Calu3 (cell line): ENCODE measurements around the gene NKX6-1. TPM values are rescaled to one million over a fixed set of nuclear protein-coding genes. Genes with fewer than 3 reads are reported as not detected.

Source experiments
- BruUV-seq: library from RNA; stranded (reverse); fragments of 400-500 nt; replicated peaks from 2 replicates; lab custom pipeline; 2021; lab: Mats Ljungman, UMichigan
- CTCF ChIA-PET: fragments of 300-600 bp; sonication (Branson Sonifier 250); formaldehyde crosslinking; loops from one replicate; lab custom pipeline; 2022; ENCODE audit warnings: antibody characterized with exemption; lab: Charles Lee
- DNase-seq: peaks from one replicate; pipeline ENCODE4 v3.0.0; 2022
- H3K27ac Mint-ChIP-seq: one replicate; pipeline ENCODE4 v1.8.0; 2022; ENCODE audit warnings: mixed read lengths; ENCODE audit not compliant: unreplicated experiment
- H3K27me3 Mint-ChIP-seq: one replicate; pipeline ENCODE4 v1.8.0; 2022; ENCODE audit warnings: mixed read lengths; ENCODE audit not compliant: unreplicated experiment
- H3K36me3 Mint-ChIP-seq: one replicate; pipeline ENCODE4 v1.8.0; 2022; ENCODE audit warnings: mild to moderate bottlenecking, moderate library complexity, mixed read lengths; ENCODE audit not compliant: insufficient read depth, unreplicated experiment
- H3K4me1 Mint-ChIP-seq: one replicate; pipeline ENCODE4 v1.8.0; 2022; ENCODE audit warnings: mild to moderate bottlenecking, low read depth, mixed read lengths; ENCODE audit not compliant: unreplicated experiment
- H3K4me3 Mint-ChIP-seq: one replicate; pipeline ENCODE4 v1.8.0; 2022; ENCODE audit warnings: mild to moderate bottlenecking, low read depth, moderate library complexity, mixed read lengths; ENCODE audit not compliant: unreplicated experiment
- H3K9me3 Mint-ChIP-seq: one replicate; pipeline ENCODE4 v1.8.0; 2022; ENCODE audit warnings: low read depth, mixed read lengths; ENCODE audit not compliant: unreplicated experiment
- intact Hi-C: fragments of 100-400 bp; cut with micrococcal nuclease; formaldehyde crosslinking; loops from one replicate; pipeline ENCODE4 v1.10.0; 2022; ENCODE audit not compliant: unreplicated experiment
- total RNA-seq: library from RNA; stranded (reverse); gene quantifications from 2 replicates; pipeline ENCODE4 v1.2.3, GENCODE V29; 2022
- TF ChIP-seq, protein P1 (sequence below): fragments of 200-600 bp; IDR thresholded peaks from one replicate; pipeline ENCODE4 v1.8.0; 2022; ENCODE audit warnings: antibody characterized with exemption; ENCODE audit not compliant: unreplicated experiment

NKX6-1 gene
- total RNA-seq, 1 experiment from 2014 or later: 1.8 TPM

- Mint-ChIP-seq H3K36me3 (no peaks in the 10 kb centered on the region), H3K9me3 (no peaks in the 10 kb centered on the region), H3K4me1 (no peaks in the 10 kb centered on the region), H3K4me3 (no peak overlapping the region), H3K27ac (no peak overlapping the region), H3K27me3 (no peaks in the 10 kb centered on the region)
- CTCF ChIA-PET: no interaction called here
- intact Hi-C loops: no loop called here
- DNase-seq: no peak
- TF ChIP-seq, protein P1, sequence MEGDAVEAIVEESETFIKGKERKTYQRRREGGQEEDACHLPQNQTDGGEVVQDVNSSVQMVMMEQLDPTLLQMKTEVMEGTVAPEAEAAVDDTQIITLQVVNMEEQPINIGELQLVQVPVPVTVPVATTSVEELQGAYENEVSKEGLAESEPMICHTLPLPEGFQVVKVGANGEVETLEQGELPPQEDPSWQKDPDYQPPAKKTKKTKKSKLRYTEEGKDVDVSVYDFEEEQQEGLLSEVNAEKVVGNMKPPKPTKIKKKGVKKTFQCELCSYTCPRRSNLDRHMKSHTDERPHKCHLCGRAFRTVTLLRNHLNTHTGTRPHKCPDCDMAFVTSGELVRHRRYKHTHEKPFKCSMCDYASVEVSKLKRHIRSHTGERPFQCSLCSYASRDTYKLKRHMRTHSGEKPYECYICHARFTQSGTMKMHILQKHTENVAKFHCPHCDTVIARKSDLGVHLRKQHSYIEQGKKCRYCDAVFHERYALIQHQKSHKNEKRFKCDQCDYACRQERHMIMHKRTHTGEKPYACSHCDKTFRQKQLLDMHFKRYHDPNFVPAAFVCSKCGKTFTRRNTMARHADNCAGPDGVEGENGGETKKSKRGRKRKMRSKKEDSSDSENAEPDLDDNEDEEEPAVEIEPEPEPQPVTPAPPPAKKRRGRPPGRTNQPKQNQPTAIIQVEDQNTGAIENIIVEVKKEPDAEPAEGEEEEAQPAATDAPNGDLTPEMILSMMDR: no peak
- no TSS peak for BruUV-seq
These were observed 16.2 kb downstream of the NKX6-1 start for GRCh38 chr4:84482564-84483563.

DNA sequence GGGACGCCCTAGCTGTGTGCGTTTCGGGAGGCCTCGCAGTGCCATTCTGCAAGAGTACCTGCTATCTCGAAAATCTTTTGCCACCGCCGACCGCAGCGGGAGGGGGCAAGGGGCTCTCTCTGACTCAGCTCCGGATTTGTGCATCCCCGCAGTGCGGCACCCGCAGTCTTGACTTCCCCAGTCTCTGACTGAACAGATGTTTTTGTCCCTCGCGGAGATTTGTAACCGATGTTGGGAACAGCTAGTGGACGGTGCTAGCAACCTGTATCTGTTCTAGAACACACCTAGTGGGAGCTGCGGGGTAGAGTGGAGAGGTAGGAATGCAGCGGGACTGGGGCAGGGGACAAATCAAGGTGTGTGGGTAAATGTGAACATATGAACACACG, 17.2 kb downstream of the NKX6-1 start:
- CTCF ChIA-PET: no interaction called here

DNA sequence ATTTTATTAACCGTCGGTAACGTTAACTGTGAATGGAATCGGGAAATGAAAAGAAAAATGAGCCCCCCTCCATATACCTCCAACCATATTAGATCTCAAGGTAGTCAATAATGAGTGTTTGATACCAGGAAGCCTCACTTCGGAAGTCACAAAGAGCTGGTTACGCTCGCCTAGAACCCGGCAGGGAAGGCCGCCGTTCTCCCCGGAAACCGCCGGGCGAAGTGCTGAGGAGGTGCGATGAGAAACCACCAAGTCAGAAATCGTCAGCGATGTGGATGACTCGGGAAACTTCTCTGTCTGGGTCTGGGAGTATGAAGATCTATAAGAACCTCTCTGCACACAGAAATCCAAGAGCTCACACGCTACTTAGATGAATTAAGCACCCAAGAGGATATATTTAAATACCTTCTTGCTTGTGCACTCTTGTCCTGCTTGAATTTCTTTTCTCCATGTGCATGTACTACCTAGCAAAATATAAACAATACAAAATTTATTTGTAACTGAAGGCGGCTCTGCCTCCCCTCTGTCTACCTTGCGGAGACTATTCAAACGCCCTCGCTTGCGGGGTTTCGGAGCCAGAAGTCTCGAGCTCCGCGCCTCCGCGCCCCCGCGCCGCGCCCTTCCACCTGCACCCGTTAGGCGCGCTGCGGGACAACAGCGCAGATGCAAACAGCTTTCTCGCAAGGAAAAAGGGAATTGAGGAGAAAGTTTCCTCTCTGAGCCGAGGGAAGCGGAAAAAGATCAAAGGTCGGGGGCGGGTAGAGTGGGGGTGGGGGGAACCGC, 17.8 kb downstream of the NKX6-1 start:
- Mint-ChIP-seq H3K27ac (no peak overlapping the region), H3K4me3 (no peak overlapping the region), H3K27me3 (no peaks in the 10 kb centered on the region), H3K9me3 (no peaks in the 10 kb centered on the region), H3K4me1 (no peaks in the 10 kb centered on the region), H3K36me3 (no peaks in the 10 kb centered on the region)
- BruUV-seq: no TSS peak
- TF ChIP-seq, protein P1: no peak
- CTCF ChIA-PET: no interaction called here
- intact Hi-C loops: no loop called here
- DNase-seq: no peak

More for the DNA sequence above, 17.2 kb downstream of the NKX6-1 start:
- Mint-ChIP-seq H3K36me3 (no peaks in the 10 kb centered on the region), H3K27ac (no peak overlapping the region), H3K27me3 (no peaks in the 10 kb centered on the region), H3K9me3 (no peaks in the 10 kb centered on the region), H3K4me1 (no peaks in the 10 kb centered on the region), H3K4me3 (no peak overlapping the region)
- no peak for DNase-seq
- TF ChIP-seq, protein P1: no peak
- intact Hi-C loops: no loop called here
- BruUV-seq: no TSS peak

GRCh38 chr4:84480082-84480481, 19.0 kb downstream of the NKX6-1 start:
- Mint-ChIP-seq H3K4me3 (no peak overlapping the region), H3K4me1 (no peaks in the 10 kb centered on the region), H3K9me3 (no peaks in the 10 kb centered on the region), H3K27me3 (no peaks in the 10 kb centered on the region), H3K27ac (no peak overlapping the region), H3K36me3 (no peaks in the 10 kb centered on the region)
- BruUV-seq: no TSS peak
- intact Hi-C loops: no loop called here
- CTCF ChIA-PET: no interaction called here
- TF ChIP-seq, protein P1: no peak
- DNase-seq: no peak
